Thymus (tissue), 11 donors: ENCODE results near the gene TMEM125. TPM values are rescaled to one million over a fixed set of nuclear protein-coding genes. Genes with fewer than 3 reads are reported as not detected.

Source experiments
- DNase-seq, 9 donors: peaks; one replicate each; pipeline ENCODE4 v3.0.0-alpha.2; 2013; ENCODE audit warnings: low spot score in 9 of 9, low read depth in 6 of 9, missing footprints in 1 of 9
- H3K27ac ChIP-seq, 2 donors: one replicate each; pipeline ENCODE4 v1.5.1; 2013; ENCODE audit warnings: control low read depth in 1 of 2, low read depth in 1 of 2, low read length in 1 of 2, mild to moderate bottlenecking in 1 of 2, moderate library complexity in 1 of 2
- H3K27me3 ChIP-seq, 2 donors: one replicate each; pipeline ENCODE4 v1.5.1; 2013; ENCODE audit warnings: low read length in 1 of 2; ENCODE audit not compliant: control insufficient read depth in 2 of 2, insufficient read depth in 1 of 2
- H3K36me3 ChIP-seq, 2 donors: one replicate each; pipeline ENCODE4 v1.5.1; 2013; ENCODE audit warnings: low read length in 1 of 2, mild to moderate bottlenecking in 1 of 2, moderate library complexity in 1 of 2; ENCODE audit not compliant: control insufficient read depth in 2 of 2, insufficient read depth in 2 of 2
- H3K4me1 ChIP-seq, 2 donors: one replicate each; pipeline ENCODE4 v1.5.1; 2013; ENCODE audit warnings: low read length in 2 of 2; ENCODE audit not compliant: control insufficient read depth in 2 of 2, insufficient read depth in 2 of 2
- H3K4me3 ChIP-seq, 2 donors: one replicate each; pipeline ENCODE4 v1.5.1; 2013; ENCODE audit warnings: low read length in 2 of 2, control low read depth in 1 of 2, mild to moderate bottlenecking in 1 of 2
- H3K9me3 ChIP-seq, 2 donors: one replicate each; pipeline ENCODE4 v1.5.1; 2013; ENCODE audit warnings: low read length in 1 of 2, mild to moderate bottlenecking in 1 of 2; ENCODE audit not compliant: control insufficient read depth in 2 of 2, insufficient read depth in 1 of 2
- WGBS: extraction: QIAGEN DNeasy Blood & Tissue Kit; methylation state at CpG from one replicate; pipeline ENCODE4 v1.1.7; 2013; 5-methylcytosine and 5-hydroxymethylcytosine counted together
- polyA plus RNA-seq: library from polyadenylated mRNA; stranded (reverse); fragments of 200-250 nt; gene quantifications from one replicate; pipeline ENCODE4 v1.2.3, GENCODE V29; 2013
- total RNA-seq: library from RNA; stranded (reverse); fragments of 120-200 nt; gene quantifications from one replicate; pipeline ENCODE4 v1.2.4, GENCODE V29; 2013
- donor health status: healthy.

Gene TMEM125
- total and polyA plus RNA-seq, 2 donors = 0.42 to 2.4 TPM

DNA sequence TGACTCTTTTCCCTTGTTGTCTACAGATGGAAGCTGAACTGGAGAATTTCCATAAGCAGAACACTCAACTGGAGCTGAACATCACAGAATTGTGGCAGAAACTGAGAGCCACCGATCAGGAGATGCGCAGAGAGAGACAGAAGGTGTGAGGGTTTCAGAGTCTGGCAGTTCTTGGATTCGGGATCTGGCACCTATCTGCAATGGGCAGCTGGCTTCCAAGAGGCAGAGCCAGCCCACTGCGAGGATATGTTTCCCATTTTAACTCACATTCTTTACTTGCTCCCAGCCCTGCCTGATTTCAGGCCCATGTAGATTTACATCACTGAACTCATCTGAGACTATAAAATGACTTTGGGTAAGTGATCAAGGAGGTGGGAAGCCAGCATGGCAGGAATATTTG lies 37.3 kb upstream of the TMEM125 start:
- Histone ChIP-seq H3K27me3 (no peaks in the 10 kb centered on the region), H3K27ac (no peak overlapping the region), H3K4me3 (no peak overlapping the region), H3K4me1 (no peaks in the 10 kb centered on the region), H3K9me3 (no peaks in the 10 kb centered on the region), H3K36me3 (no peaks in the 10 kb centered on the region)
- no peak for DNase-seq
- 97% methylated on average over 4 of the region's 4 CpGs for WGBS

DNA sequence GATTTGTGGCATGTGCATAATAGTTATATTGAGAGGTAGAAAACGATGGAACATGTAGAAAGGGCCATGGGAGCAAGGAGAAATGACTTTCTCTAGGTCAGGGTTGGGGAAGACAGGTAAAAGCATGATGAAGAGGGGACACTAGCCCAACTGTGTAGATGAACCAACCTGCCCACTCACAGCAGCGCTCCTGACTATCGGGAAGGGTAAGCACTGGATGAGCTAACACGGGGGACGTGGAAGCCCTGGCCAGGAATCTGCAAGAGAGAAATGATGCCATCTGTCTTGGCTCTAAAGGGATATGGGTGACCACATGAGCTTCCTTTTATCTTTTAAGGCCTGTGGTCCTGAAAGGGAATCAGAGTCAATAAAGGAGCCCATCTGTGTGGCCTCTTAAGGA lies 36.2 kb upstream of the TMEM125 start:
- Histone ChIP-seq H3K27ac (no peak overlapping the region), H3K27me3 (no peaks in the 10 kb centered on the region), H3K36me3 (no peaks in the 10 kb centered on the region), H3K4me1 (no peaks in the 10 kb centered on the region), H3K9me3 (no peaks in the 10 kb centered on the region), H3K4me3 (no peak overlapping the region)
- 96% methylated on average over 5 of the region's 5 CpGs for WGBS
- no peak for DNase-seq

DNA sequence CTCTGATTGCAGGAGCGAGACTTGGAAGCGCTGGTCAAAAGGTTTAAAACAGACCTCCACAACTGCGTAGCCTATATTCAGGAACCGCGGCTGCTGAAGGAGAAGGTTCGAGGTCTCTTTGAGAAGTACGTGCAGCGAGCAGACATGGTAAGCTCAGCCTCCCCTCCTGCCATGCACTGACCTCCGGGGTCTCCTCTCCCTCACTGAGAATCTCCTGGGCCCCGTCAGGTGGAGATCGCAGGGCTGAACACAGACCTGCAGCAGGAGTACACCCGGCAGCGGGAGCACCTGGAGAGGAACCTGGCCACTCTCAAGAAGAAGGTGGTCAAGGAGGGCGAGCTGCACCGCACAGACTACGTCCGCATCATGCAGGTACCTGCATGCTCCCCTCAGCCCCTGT lies 35.5 kb upstream of the TMEM125 start:
- DNase-seq = no peak
- no peaks in the 10 kb centered on the region for H3K4me1 ChIP-seq
- no peaks in the 10 kb centered on the region for H3K27me3 ChIP-seq
- 97% methylated on average over 17 of the region's 17 CpGs for WGBS
- no peaks in the 10 kb centered on the region for H3K9me3 ChIP-seq
- no peak overlapping the region for H3K4me3 ChIP-seq
- H3K27ac ChIP-seq = no peak overlapping the region
- no peaks in the 10 kb centered on the region for H3K36me3 ChIP-seq

DNA sequence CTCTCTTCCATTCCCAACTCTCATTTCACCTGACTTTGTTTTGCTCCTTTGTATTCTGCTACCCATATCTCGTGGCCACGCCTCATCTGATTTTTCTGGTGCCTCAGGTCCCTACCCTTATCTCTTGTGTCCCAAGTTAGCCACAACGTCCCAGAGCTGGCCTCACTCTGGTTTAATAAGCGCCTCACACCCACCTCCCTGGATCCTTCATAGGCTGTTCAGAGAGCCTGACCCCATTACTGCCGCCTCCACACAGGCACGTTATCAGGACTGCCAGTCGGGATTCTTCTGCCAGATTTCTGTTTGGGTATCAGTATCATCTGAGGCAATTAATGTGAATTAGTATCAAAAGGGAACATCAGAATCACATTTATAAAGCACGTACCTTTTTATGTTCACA lies 34.7 kb upstream of the TMEM125 start:
- 97% methylated on average over 8 of the region's 8 CpGs for WGBS
- H3K27ac ChIP-seq = no peak overlapping the region

DNA sequence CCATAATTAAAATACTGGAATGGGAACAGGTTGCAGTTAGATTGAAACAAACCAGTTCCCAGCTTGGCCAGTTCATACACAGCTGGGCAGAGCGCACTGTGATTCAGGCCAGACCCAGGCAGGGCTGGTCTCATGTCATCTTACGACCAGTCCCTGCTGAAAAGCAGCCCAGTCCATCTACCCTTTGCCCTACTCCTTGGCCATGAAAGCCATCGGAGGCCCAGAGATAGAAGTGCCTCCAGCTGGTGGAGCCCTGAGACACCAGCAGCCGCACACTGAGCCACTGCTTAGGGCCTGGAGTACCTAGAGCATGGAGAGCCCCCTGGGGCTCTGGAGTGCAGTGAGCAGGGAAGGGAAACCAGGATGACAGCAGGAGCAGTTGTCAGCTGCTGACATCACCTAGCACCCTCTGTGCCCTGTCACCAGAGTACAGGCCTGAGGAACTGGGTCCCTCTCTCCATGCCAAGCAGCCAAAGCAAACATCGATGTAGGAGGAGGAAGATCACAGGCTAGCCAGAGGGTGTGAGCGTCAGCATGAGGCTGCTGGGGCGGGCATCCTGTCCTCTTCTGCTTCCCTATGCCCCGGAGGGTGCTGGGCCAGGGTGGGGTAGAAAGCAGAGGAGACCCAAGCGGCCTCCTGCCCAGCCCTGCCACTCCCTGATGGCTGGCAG lies 34.2 kb upstream of the TMEM125 start:
- H3K36me3 ChIP-seq = no peaks in the 10 kb centered on the region
- no peaks in the 10 kb centered on the region for H3K9me3 ChIP-seq
- H3K4me3 ChIP-seq = no peak overlapping the region
- no peaks in the 10 kb centered on the region for H3K4me1 ChIP-seq
- WGBS = 95% methylated on average over 9 of the region's 9 CpGs
- no peak overlapping the region for H3K27ac ChIP-seq
- no peak for DNase-seq
- no peaks in the 10 kb centered on the region for H3K27me3 ChIP-seq

More for the DNA sequence above, 34.7 kb upstream of the TMEM125 start:
- no peak for DNase-seq
- H3K4me3 ChIP-seq = no peak overlapping the region
- no peaks in the 10 kb centered on the region for H3K9me3 ChIP-seq
- no peaks in the 10 kb centered on the region for H3K36me3 ChIP-seq
- no peaks in the 10 kb centered on the region for H3K27me3 ChIP-seq
- H3K4me1 ChIP-seq = no peaks in the 10 kb centered on the region

DNA sequence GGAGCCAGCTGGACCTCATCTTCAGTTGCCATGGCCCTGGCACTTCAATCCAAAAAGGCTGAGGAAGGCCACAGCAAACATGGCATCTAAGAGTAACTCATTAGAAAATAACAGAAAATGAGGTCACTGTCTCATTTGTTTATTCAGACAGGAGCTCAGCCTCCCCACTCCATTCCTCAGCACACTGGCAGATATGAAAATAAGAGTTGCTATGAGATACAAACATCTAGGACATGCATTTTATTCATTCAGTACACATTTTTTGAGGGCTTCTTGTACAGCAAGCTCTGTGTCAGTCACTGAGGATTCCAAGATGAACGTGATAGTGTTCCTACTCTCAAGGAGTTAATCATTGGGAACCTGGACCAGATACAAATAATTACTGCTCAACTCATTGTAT lies 32.7 kb upstream of the TMEM125 start:
- DNase-seq = no peak
- Histone ChIP-seq H3K36me3 (no peaks in the 10 kb centered on the region), H3K27me3 (no peaks in the 10 kb centered on the region), H3K4me3 (no peak overlapping the region), H3K4me1 (no peaks in the 10 kb centered on the region), H3K27ac (no peak overlapping the region), H3K9me3 (no peaks in the 10 kb centered on the region)
- WGBS = 95% methylated on average over 1 of the region's 1 CpG

DNA sequence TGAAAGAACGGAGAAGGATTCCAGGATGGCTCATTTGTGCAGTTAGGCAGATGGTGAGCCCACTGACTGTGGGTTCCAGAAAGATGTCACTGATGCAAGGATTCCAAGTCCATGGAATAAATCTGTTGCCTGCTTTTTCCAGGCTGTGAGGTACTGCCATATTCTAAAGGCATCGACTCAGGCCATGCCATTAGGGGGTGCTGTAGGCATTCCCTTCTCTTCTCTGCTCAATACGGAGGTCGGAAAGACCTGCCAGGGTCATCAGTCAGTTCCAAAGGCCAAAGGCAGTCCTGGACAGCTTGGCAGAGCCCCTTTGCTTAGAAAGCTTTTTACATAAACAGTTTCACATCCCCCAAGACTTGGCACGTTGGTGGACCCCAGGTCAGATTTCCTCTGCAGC lies 31.7 kb upstream of the TMEM125 start:
- no peaks in the 10 kb centered on the region for H3K27me3 ChIP-seq
- no peaks in the 10 kb centered on the region for H3K4me1 ChIP-seq
- peak in 6 of 9 donors; percentile 13 to 52 (median 22) for DNase-seq
- no peak overlapping the region for H3K4me3 ChIP-seq
- H3K36me3 ChIP-seq = no peaks in the 10 kb centered on the region
- 38% methylated on average over 5 of the region's 5 CpGs for WGBS
- H3K9me3 ChIP-seq = no peaks in the 10 kb centered on the region
- H3K27ac ChIP-seq = no peak overlapping the region

DNA sequence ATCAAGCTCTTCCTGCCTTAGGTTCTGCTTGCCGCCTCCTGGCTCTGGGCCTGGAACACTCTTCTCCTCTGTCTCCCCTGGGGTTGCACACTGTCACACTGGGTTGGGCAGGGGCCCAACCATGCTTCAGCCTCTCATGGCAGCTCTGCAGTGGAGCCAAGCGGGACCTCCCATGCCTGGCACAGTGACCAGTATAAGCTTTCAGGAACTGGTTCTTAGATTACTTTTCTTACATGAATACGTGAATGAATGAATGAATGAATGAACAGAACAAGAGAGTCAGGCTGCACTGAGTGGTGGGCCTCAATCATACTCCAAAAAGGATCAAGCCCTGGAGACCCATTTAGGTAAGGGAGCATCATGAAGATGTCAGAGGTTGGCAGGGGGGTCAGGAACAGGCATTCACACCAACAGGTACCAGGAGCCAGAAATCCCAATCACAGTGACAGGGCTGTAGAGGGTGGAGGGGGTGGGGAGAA lies 30.8 kb upstream of the TMEM125 start:
- no peak for DNase-seq
- Histone ChIP-seq H3K27ac (no peak overlapping the region), H3K36me3 (no peaks in the 10 kb centered on the region), H3K27me3 (no peaks in the 10 kb centered on the region), H3K4me3 (no peak overlapping the region), H3K4me1 (no peaks in the 10 kb centered on the region), H3K9me3 (no peaks in the 10 kb centered on the region)
- WGBS = 91% methylated on average over 3 of the region's 3 CpGs

DNA sequence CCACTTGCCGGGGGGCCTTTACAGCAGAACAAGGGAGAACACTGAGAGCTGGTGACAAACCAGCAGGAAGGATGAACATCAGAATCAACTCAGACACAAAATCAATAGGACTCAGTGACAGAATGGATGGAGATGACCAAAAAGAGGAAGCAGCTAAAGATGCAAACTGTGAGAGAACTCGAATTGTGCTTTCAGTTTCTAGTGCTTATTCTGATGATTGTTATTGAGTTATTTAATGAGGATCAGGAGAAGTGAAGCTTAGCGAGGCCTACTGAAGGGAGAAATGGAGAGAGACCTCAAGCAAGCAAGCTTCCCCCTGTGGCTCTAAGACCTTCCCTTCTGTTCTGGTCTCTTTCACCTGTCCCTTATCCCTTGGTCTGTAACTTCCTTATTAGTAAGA lies 30.3 kb upstream of the TMEM125 start:
- H3K27ac ChIP-seq = no peak overlapping the region
- no peaks in the 10 kb centered on the region for H3K36me3 ChIP-seq

More for the DNA sequence above, 30.3 kb upstream of the TMEM125 start:
- Histone ChIP-seq H3K4me3 (no peak overlapping the region), H3K27me3 (no peaks in the 10 kb centered on the region), H3K4me1 (no peaks in the 10 kb centered on the region), H3K9me3 (no peaks in the 10 kb centered on the region)
- peak in 1 of 9 donors; percentile 13 for DNase-seq
- 37% methylated on average over 3 of the region's 3 CpGs for WGBS
